HG03558 (cell line): ENCODE results near the gene KCNH1.
"Not testable (repeated sequence)": the region's sequence is repeated elsewhere in the genome, so short reads cannot be mapped to it uniquely, and the experiment has no call there.

Experiments
- ATAC-seq: cut with Tn5 transposase; IDR thresholded peaks from one replicate; pipeline ENCODE4 v1.9.1; 2021; ENCODE audit warnings: moderate number of reproducible peaks; ENCODE audit not compliant: unreplicated experiment; ENCODE audit errors: extremely low read depth

Gene KCNH1

GRCh38 chr1:211013346-211014240 lies 120.4 kb downstream of the KCNH1 start:
- ATAC-seq: no peak

- not testable (repeated sequence) for ATAC-seq
Observed at GRCh38 chr1:211011128-211011527, 122.8 kb downstream of the KCNH1 start.

- ATAC-seq: no peak
Observed at GRCh38 chr1:211009944-211010343, 124.0 kb downstream of the KCNH1 start.

GRCh38 chr1:211007830-211008229 lies 126.1 kb downstream of the KCNH1 start:
- no peak for ATAC-seq

- not testable (repeated sequence) for ATAC-seq
Observed at GRCh38 chr1:210995931-210996330, 138.0 kb downstream of the KCNH1 start.

- no peak for ATAC-seq
Observed at GRCh38 chr1:210992837-210993236, 141.1 kb downstream of the KCNH1 start.

- ATAC-seq: no peak
Observed at GRCh38 chr1:210989905-210990304, 144.0 kb downstream of the KCNH1 start.

GRCh38 chr1:210981490-210981889 lies 152.5 kb downstream of the KCNH1 start:
- ATAC-seq: no peak

- ATAC-seq: no peak
Observed at GRCh38 chr1:210980082-210980481, 153.9 kb downstream of the KCNH1 start.

GRCh38 chr1:210978974-210979354 lies 155.0 kb downstream of the KCNH1 start:
- no peak for ATAC-seq

- peak; percentile 50 for ATAC-seq
Observed at GRCh38 chr1:210978316-210978973, 155.5 kb downstream of the KCNH1 start.

- no peak for ATAC-seq
Observed at GRCh38 chr1:210951279-210951678, 182.7 kb downstream of the KCNH1 start.

GRCh38 chr1:210949940-210950546 lies 183.9 kb downstream of the KCNH1 start:
- not testable (repeated sequence) for ATAC-seq

- ATAC-seq: no peak
Observed at GRCh38 chr1:210949489-210949888, 184.5 kb downstream of the KCNH1 start.

GRCh38 chr1:210949039-210949438 lies 184.9 kb downstream of the KCNH1 start:
- ATAC-seq: no peak

GRCh38 chr1:210944252-210944651 lies 189.7 kb downstream of the KCNH1 start:
- ATAC-seq: no peak

- ATAC-seq: no peak
Observed at GRCh38 chr1:210942513-210942912, 191.4 kb downstream of the KCNH1 start.

GRCh38 chr1:210940081-210940617 lies 193.8 kb downstream of the KCNH1 start:
- no peak for ATAC-seq

- ATAC-seq: no peak
Observed at GRCh38 chr1:210938416-210938925, 195.5 kb downstream of the KCNH1 start.

- ATAC-seq: no peak
Observed at GRCh38 chr1:210937846-210938245, 196.1 kb downstream of the KCNH1 start.

- ATAC-seq: no peak
Observed at GRCh38 chr1:210935905-210936304, 198.0 kb downstream of the KCNH1 start.
